ENCODE measurements around the gene TEX14.

The TEX14 gene

DNA sequence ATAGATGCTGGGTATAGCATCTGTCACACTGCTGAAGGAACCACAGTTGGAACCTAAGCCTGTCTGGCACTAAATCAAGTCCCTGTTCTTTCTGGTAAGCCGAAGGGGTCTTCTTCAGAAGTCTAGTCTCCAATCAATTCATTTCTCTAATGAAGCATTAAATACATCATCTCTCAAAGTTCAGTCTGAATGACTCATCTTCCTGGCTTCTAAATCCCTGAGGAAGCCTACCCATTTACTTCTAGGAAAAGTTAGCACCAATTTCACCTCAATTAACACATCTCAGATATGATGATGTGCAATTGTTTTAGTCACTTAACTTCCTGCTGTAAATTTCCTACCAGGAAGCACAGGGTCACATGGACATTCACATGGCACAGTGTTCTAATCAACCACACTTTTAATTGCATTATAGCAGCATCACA, 49.9 kb downstream of the TEX14 start:
- peak; percentile 91 for DNase-seq

DNA sequence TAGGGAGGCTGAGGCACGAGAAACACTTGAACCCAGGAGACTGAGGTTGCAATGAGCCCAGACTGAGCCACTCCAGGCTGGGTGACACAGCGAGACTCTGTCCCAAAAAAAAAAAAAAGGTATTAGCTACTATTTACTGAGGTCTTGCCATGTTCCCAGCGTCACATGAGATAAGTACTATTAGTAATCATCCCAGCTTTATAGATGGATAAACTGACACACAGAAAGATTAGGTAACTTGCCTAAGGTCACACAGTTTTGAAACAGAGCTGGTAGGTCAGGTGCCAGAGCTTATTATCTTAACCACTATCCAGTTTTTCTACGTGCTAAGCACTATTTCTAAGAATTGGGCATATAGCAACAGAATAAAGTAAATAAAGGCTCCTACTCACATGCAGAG, 51.6 kb downstream of the TEX14 start:
- peak; percentile 35 for DNase-seq

- DNase-seq: no peak
Observed at GRCh38 chr17:58639681-58640080, 52.2 kb downstream of the TEX14 start.

- DNase-seq: no peak
Observed at GRCh38 chr17:58637011-58637570, 54.8 kb downstream of the TEX14 start.

DNA sequence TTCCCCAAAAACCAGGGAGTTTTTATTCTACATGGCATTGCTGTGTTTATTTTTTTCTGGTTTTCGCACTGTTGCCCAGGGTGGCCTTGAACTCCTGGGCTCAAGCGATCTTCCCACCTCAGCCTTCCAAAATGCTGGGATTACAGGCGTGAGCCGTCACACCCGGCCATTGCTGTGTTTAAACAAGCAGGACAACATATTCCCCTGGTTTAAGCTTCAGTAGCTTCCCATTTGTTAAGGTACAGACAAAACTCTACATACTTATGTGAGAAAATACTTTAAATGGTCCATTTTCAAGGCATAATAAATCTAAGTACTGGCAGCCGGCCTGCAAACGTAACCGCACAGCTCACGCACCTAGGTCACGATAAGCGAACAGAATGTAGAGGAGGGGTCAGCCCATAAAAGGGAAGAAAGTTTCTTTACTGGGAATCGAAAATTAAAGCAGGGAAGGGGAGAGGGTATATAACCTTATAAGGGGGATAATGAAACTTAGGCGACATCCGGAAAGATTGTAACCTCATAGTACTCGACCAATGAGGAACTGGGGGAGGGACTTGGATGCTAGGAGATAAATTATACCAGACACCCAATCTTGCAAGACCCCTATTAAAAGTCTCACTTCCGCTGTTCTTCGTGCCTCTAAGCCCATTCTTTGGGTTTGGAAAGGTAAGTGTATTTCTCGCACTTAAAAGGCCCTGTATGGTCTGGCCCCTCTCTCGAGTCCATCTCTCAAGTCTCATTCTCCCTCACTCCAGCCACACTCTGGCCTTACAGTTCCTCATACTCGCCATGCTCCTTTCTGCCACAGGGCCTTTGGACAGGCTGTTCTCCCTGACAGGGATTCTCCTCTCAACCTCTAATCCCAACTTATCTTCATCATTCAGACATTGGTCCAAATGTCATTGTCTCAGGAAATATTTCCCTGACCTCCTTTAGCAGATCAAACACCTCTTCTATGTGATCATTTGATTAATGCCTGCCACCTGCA, 59.2 kb downstream of the TEX14 start:
- DNase-seq: no peak

GRCh38 chr17:58631523-58632323, 60.1 kb downstream of the TEX14 start:
- DNase-seq: peak; percentile 96

DNA sequence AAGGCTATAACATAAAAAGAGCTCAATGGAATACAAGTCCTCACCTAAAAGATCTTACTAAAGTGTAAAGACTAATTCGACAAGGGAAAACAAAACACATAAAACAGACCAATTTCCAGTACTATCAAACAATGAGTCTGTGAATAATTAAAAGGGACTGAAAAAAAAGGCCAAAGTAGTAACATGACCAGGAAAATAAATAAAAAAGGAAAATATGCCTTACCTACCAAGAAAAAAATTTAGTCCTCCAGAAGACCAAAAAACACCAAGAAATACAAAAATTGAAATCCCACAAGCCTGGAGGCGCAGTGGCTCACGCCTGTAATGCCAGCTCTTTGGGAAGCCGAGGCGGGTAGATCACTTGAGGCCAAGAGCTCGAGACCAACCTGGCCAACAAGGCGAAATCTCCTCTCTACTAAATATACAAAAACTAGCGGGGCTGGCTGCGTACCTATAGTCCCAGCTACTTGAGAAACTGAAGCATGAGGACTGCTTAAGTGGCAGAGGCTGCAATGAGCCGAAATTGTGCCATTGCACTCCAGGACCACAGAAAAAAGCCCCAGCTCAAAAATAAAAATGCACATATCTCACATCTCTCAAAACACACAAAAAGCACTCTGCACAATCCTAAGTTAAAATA, 60.8 kb downstream of the TEX14 start:
- DNase-seq: peak; percentile 90

DNA sequence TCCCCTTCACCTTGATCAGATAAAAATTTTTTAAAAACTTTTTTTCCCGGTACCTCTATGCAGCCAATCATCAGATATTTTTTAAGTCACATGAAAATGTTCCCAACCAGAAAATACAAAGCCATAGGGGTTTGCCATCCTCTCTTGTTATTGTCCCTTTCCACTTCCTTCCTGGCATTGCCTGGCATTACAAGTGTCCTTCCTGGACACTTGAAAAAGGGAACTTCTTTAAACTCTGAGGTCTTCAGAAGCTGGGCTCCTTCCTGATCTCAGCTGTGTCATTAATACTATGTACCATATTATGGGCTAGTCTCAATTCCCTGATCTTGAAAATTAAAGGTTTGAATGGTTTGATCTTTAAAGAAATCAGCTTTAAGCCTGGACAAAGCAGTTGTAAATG, 64.9 kb downstream of the TEX14 start:
- no peak for DNase-seq

DNA sequence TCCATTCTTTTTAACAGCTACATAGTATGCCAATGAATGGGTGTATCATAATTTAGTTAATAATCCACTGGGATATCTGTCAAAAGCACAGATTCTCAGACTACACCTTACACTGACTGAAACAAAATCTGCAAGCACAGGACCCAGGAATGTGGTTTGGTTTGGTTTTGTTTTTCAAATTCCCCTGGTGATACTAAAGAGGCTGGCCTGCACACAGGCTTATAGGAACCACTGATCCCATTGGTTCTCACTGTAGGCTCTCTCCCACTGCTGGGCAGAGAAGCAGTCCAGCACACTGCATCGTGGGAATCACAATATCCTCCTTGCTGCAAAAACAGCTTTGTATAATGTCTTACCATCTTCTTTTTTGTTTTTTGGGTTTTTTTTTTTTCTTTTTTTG, 67.1 kb downstream of the TEX14 start:
- DNase-seq: no peak

GRCh38 chr17:58621174-58621573, 70.7 kb downstream of the TEX14 start:
- no peak for DNase-seq

DNA sequence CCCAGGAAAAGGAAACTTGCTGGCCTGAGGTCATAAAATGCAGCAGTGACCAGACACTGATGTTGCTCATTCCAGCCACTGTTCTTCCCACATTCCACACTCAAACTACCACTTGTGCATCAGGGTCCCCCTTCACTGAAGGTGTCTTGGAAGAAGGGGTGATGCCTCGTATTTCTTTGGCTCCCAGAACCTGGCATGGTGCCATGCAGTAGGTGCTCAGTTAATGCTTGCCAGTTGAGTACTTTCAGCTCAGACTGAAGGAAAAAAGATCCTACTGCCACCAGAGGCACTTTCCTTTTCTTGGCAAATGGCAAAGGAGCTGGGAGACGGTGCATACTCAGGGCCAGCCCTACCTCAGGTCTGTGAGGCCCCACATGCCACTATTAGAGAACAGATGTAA, 73.5 kb downstream of the TEX14 start:
- DNase-seq: no peak

GRCh38 chr17:58617563-58617962, 74.3 kb downstream of the TEX14 start:
- no peak for DNase-seq

DNA sequence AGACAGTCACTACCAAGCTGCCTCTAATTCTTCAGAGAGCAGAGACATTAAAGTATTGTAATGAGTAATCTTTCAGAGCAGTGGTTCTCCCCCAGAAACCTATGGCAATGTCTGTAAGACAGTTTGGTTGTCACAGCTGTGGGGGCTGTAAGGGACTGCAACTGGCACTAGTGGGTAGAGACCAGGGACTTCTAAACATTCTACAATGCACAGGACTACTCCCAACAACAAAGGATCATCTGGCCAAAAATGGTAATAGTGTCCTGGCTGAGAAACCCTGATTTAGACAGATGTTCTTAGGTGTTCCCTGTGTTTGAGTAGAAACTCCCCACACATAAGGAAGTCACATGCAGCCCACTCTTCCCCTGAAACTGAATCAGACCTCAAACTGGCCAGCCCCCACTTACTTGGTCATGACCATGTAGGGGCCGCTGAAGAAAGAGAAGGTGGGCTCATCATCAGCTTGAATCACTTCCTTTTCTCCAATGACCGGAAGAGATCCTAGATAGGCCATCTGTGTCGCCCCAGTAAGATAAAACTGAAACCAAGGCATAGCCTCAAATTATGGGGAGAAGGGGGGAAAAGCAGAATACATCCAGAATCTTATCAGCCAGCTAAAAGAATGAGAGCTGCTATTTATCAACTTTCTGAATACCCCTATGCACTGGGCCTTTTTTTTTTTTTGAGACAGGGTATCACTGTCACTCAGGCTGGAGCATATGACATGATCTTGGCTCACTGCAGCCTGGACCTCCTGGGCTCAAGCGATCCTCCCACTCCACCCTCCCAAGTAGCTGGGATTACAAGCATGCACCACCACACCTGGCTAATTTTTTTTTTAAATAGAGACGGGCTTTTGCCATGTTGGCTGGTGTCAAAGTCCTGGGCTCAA, 75.8 kb downstream of the TEX14 start:
- no peak for DNase-seq

GRCh38 chr17:58614859-58615459, 76.9 kb downstream of the TEX14 start:
- no peak for DNase-seq

DNA sequence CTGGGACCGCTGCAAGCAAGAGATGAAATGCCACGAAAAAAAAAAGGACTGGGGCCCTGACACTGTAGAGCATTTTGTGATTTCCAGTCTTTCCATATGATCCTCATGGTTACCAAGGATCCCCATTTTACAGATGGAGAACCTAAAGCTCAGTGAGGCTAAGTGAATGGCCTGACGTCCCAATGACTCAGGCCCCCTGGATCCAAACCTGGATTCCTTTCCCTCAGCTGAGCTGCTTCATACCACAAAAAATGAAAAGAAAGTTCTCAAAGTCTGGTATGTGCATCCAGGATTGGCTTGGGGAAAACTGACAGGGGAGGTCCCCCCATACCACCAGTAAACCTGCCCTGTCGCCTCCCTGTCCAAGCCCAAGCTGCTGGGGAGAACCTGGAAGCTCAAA, 80.5 kb downstream of the TEX14 start:
- no peak for DNase-seq

GRCh38 chr17:58606934-58607333, 84.9 kb downstream of the TEX14 start:
- no peak for DNase-seq

DNA sequence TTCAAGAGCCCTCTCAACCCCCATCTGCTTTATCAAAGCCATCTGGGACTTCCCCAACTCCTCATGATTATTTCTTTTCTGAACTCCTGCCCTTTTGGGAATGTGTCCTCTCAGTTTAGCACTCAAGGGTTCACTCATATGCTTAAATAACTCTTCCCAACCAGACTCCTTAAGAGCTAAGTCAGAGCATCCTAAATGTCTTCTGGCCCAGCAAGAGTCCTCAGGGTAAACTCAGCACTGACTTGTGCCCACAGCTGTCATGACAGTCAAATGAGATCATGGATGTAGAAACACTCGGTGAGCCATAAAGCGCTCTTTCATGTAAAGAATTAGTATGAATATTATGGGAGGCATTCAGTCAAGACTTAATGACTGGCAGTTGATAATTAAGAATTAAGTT, 85.9 kb downstream of the TEX14 start:
- no peak for DNase-seq

GRCh38 chr17:58605470-58605869, 86.4 kb downstream of the TEX14 start:
- no peak for DNase-seq

- no peak for DNase-seq
Observed at GRCh38 chr17:58601976-58602375, 89.9 kb downstream of the TEX14 start.

GRCh38 chr17:58597371-58597770, 94.5 kb downstream of the TEX14 start:
- no peak for DNase-seq

- DNase-seq: no peak
Observed at GRCh38 chr17:58595194-58595792, 96.6 kb downstream of the TEX14 start.

Measured in NCI-H82 (cell line).